Activated CD4-positive, alpha-beta T cell treated with anti-CD3 and anti-CD28 coated beads for 1 hour (primary cell): ENCODE data around the gene GPR137.

ENCODE experiments used
- DNase-seq: peaks from one replicate; pipeline ENCODE4 v3.0.0-alpha.2; 2020

The GPR137 gene

GRCh38 chr11:64249563-64250414, 35.9 kb upstream of the GPR137 start:
- no peak for DNase-seq

GRCh38 chr11:64250415-64251015, 35.1 kb upstream of the GPR137 start:
- DNase-seq, result no peak

GRCh38 chr11:64251016-64251752, 34.5 kb upstream of the GPR137 start, which contains the start of gene PLCB3:
Gene PLCB3 (plus strand): TSS chr11:64251530. CDS start chr11:64251650, 120 bp downstream.
- DNase-seq, result peak; percentile 53

DNA sequence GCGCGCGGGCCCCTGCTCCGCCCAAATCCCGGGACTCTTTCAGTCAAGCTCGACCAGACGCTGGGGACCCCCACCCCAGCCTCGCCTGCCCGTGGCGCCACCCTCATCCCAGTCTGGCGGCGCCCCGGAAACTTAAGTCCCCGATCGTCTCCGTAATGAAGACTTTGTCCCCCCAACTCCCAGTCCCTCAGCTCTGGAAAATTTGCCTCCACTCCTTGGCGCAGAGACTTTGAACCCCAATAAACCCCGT, 34.0 kb upstream of the GPR137 start:
- DNase-seq, result no peak

- DNase-seq, result no peak
These were observed 33.4 kb upstream of the GPR137 start for GRCh38 chr11:64252003-64252872.

DNA sequence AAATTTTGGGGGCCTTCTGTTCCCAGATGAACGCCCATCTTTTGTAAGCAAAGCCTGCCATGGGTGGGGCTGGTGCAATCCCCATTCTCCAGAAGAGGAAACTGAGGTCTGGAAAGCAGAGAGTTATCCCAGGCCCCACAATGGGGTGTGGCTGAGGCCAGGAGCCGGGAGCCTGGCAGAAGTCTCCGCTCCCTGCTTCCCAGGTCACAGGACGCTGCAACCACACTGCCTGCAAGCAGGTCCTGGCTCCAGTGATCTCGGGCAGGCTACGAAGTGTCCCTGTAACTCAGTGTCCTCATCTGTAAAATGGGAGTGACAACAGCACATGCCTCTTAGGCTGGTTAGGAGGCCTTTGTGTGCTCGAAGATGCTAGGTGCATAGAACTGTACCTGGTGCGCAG, 32.6 kb upstream of the GPR137 start:
- no peak for DNase-seq

GRCh38 chr11:64253481-64253880, 32.2 kb upstream of the GPR137 start:
- no peak for DNase-seq

GRCh38 chr11:64254326-64254725, 31.3 kb upstream of the GPR137 start:
- DNase-seq, result no peak

GRCh38 chr11:64255135-64256128, 30.2 kb upstream of the GPR137 start:
- no peak for DNase-seq

DNA sequence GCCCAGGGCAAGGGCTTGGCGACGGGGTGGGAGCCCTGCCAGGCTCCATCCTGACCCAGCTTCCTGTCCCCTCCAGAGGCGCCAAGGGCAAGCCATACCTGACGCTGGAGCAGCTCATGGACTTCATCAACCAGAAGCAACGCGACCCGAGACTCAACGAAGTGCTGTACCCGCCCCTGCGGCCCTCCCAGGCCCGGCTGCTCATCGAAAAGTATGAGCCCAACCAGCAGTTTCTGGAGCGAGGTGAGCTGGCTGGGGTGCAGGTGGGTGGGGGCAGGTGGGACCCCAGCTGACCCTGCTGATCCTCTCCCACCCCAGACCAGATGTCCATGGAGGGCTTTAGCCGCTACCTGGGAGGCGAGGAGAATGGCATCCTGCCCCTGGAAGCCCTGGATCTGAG, 29.3 kb upstream of the GPR137 start:
- no peak for DNase-seq

GRCh38 chr11:64258356-64258755, 27.3 kb upstream of the GPR137 start:
- no peak for DNase-seq

- DNase-seq, result no peak
These were observed 26.6 kb upstream of the GPR137 start for GRCh38 chr11:64258946-64259532.

GRCh38 chr11:64259533-64260067, 26.0 kb upstream of the GPR137 start:
- no peak for DNase-seq

GRCh38 chr11:64260147-64260708, 25.4 kb upstream of the GPR137 start:
- DNase-seq, result no peak

DNA sequence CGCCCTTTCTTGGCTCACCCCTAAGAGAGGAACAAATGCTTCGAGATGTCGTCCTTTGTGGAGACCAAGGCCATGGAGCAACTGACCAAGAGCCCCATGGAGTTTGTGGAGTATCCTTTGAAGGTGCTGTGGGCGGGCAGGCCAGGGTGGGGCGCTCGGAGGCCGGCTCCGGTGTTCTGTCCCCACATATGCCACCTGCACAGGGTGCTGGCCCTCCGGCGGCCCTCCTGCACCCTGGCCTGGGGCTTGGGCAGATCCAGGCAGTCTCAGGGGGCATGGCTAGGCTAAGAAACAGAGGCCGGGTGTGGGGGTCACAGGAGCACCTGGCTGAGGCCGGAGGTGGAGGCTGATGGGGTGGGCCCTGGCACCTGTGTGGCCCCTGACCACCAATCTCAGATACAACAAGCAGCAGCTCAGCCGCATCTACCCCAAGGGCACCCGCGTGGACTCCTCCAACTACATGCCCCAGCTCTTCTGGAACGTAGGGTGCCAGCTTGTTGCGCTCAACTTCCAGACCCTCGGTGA, 24.0 kb upstream of the GPR137 start:
- DNase-seq, result no peak

DNA sequence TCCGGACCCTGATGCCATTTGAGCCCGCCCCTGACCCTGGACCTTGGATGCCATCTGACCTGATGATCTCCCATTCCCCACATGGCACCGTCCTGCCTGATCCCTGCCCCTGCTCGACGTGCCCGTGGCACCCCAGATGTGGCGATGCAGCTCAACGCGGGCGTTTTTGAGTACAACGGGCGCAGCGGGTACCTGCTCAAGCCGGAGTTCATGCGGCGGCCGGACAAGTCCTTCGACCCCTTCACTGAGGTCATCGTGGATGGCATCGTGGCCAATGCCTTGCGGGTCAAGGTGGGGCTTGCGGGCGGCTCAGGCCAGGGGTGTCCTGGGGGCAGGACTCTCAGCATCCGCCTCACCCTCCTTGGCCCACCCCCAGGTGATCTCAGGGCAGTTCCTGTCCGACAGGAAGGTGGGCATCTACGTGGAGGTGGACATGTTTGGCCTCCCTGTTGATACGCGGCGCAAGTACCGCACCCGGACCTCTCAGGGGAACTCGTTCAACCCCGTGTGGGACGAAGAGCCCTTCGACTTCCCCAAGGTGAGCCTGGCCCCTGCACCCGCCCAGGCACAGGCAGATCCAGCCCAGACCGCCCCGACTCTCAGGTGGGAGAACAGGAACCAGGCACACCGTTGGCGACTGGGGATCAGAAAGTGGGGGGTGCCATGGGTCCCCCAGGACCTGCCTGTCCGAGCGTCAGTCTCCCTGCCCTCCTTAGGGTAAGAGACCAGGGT, 23.2 kb upstream of the GPR137 start:
- DNase-seq, result no peak

GRCh38 chr11:64263021-64263946, 22.4 kb upstream of the GPR137 start:
- DNase-seq, result no peak

- DNase-seq, result no peak
These were observed 21.7 kb upstream of the GPR137 start for GRCh38 chr11:64263947-64264317.
